ENCODE data around the gene HAL. TPM values are rescaled to one million over a fixed set of nuclear protein-coding genes. Genes with fewer than 3 reads are reported as not detected.

The HAL gene
- total and polyA plus RNA-seq, 2 of the 13 experiments (the other 11 are each of a cell fraction or from before 2014, with no cell fraction given), result 0.89 to 37.8 TPM

GRCh38 chr12:95940514-95940913 lies 55.6 kb downstream of the HAL start (continued):
- TF ChIP-seq ZNF275 (CRISPR knock-in tag; IDR thresholded peaks at IDR 0.05; ENCODE audit: borderline replicate concordance), result peak; percentile 90
- no peak for TF ChIP-seq ZNF207 (IDR thresholded peaks at IDR 0.05; ENCODE audit: borderline replicate concordance)
- TF ChIP-seq ARID3A (IDR thresholded peaks at IDR 0.05; ENCODE audit: low read depth, low read length), result no peak
- TF ChIP-seq ZNF496 (CRISPR knock-in tag; IDR thresholded peaks at IDR 0.05; ENCODE audit: insufficient replicate concordance), result no peak
- no peak for TF ChIP-seq ZNF432 (CRISPR knock-in tag; IDR thresholded peaks at IDR 0.05; ENCODE audit: borderline replicate concordance)
- no peak for TF ChIP-seq ZNF703 (CRISPR knock-in tag; IDR thresholded peaks at IDR 0.05; ENCODE audit: borderline replicate concordance)
- TF ChIP-seq XBP1 (CRISPR knock-in tag; IDR thresholded peaks at IDR 0.05), result 0 out of 2 replicates have a peak, but pooled peaks have one; percentile 45
- TF ChIP-seq ERF (CRISPR knock-in tag; IDR thresholded peaks at IDR 0.05), result peak; percentile 97
- peak; percentile 76 for TF ChIP-seq HOMEZ (CRISPR knock-in tag; IDR thresholded peaks at IDR 0.05; ENCODE audit: low read depth)
- TF ChIP-seq ZNF839 (CRISPR knock-in tag; IDR thresholded peaks at IDR 0.05; ENCODE audit: borderline replicate concordance), result no peak
- TF ChIP-seq TERF1 (CRISPR knock-in tag; IDR thresholded peaks at IDR 0.05), result no peak
- TF ChIP-seq SMAD1 (CRISPR knock-in tag; IDR thresholded peaks at IDR 0.05; ENCODE audit: borderline replicate concordance, low read depth), result no peak
- peak; percentile 61; the same call in 1 of the 2 replicates for TF ChIP-seq YEATS2 (CRISPR knock-in tag; IDR thresholded peaks at IDR 0.05; ENCODE audit: borderline replicate concordance)
- TF ChIP-seq ISL2 (CRISPR knock-in tag; IDR thresholded peaks at IDR 0.05), result peak; percentile 89
- peak; percentile 79 for TF ChIP-seq CEBPB (IDR thresholded peaks at IDR 0.05; ENCODE audit: borderline replicate concordance, low read depth, low read length)
- TF ChIP-seq ZBTB26 (CRISPR knock-in tag; IDR thresholded peaks at IDR 0.05; ENCODE audit: borderline replicate concordance), result no peak
- TF ChIP-seq NFKBIZ (CRISPR knock-in tag; IDR thresholded peaks at IDR 0.05), result 0 out of 2 replicates have a peak, but pooled peaks have one; percentile 47
- TF ChIP-seq MXD4 (CRISPR knock-in tag; IDR thresholded peaks at IDR 0.05), result peak; percentile 40; the same call in 1 of the 2 replicates
- TF ChIP-seq TAF15 (IDR thresholded peaks at IDR 0.05; ENCODE audit: low read depth, low read length, poor library complexity, severe bottlenecking), result no peak
- TF ChIP-seq MAZ (IDR thresholded peaks at IDR 0.05; ENCODE audit: borderline replicate concordance, low read depth, low read length), result no peak
- TF ChIP-seq MAZ (CRISPR knock-in tag; IDR thresholded peaks at IDR 0.05; ENCODE audit: low read depth), result peak; percentile 50; the same call in 1 of the 2 replicates
